Erythroblast (primary cell): Measurements from ENCODE around the gene FLYWCH2.

Experiments used
- GATA1 ChIP-seq: IDR thresholded peaks from 2 replicates; pipeline ENCODE4 v1.6.1; 2011; ENCODE audit warnings: low read depth, mild to moderate bottlenecking, control low read depth, low read length, moderate library complexity
- POLR2A ChIP-seq: IDR thresholded peaks from 2 replicates; pipeline ENCODE4 v1.6.1; 2011; ENCODE audit warnings: mild to moderate bottlenecking, low read length

DNA sequence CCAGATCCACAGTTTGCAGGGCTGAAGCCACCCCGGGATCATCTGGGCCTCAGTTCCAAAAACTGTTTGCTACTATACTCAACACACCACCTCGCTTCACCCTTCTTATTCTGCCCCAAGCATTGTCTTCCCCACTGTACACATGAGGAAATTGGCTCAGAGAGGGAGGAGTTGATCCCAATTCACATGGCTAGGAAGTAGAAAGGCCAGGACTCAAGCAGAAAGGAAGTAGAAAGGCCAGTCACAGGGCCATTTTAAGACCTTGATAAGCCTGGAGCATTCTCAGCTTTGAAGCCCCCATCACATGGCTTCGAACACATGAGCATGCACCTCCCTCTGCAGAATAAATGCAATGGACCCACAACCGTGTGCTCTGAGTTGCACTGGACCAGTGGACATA, 17.4 kb upstream of the FLYWCH2 start:
- TF ChIP-seq POLR2A (no peak), GATA1 (no peak)
